Right renal cortex interstitium (tissue), 3 donors: Measurements from ENCODE around the gene DCAKD. TPM values are rescaled to one million over a fixed set of nuclear protein-coding genes. Genes with fewer than 3 reads are reported as not detected.

ENCODE experiments used
- DNase-seq, 3 donors: peaks; one replicate each; pipeline ENCODE4 v3.0.0-alpha.2; 2013; ENCODE audit warnings: low read depth in 3 of 3, low spot score in 2 of 3
- polyA plus RNA-seq, 3 donors: library from polyadenylated mRNA; unstranded; fragments of 120-200 nt; gene quantifications; one replicate each; pipeline ENCODE4 v1.2.1, GENCODE V29; 2013; ENCODE audit not compliant: insufficient read length in 3 of 3

Gene DCAKD
- polyA plus RNA-seq, 3 donors = 41.7 to 52.5 (median 45.7) TPM

- DNase-seq = no peak
Measured at GRCh38 chr17:45006927-45007461, 44.4 kb downstream of the DCAKD start.

GRCh38 chr17:45005700-45006099 is 45.7 kb downstream of the DCAKD start:
- no peak for DNase-seq

- no peak for DNase-seq
Measured at GRCh38 chr17:45004388-45004787, 47.0 kb downstream of the DCAKD start.

DNA sequence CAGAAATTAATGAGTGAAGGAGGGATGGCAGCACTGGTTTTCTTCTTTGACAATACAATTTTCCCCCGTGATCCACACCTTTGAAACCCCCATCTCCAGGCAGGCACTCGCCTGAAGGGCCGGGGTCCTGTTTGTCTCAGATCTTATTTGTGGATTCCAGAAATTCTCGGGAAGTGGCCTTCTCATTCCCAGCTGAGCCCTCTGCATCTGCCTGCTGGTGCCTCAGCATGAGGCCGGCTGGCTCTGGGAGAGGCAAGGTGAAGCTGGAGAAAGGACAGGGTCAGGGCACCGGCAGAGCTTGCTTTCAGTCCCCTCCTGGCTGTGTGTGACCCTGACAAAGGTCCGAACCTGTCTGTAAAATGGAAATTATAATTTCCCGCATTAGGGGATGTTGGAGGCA is 47.6 kb downstream of the DCAKD start:
- DNase-seq = no peak

- no peak for DNase-seq
Measured at GRCh38 chr17:45001310-45001709, 50.1 kb downstream of the DCAKD start.

DNA sequence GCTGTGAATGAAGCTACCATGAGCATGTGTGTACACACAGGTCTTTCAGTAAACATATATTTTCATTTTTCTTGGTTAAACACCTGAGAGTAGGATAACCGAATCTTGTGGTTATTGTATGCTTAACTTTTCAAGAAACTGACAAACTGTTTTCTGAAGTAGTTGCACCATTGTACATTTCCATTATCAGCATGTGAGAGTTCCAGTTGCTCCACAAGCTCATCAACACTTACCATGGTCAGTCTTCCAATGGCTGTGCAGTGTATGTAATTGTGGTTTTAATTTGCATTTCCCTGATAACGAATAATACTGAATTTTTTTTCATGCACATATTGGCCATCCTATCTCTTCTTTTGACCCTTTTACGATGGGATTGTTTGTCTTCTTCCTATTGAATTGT is 52.0 kb downstream of the DCAKD start:
- no peak for DNase-seq

- no peak for DNase-seq
Measured at GRCh38 chr17:44998646-44999045, 52.8 kb downstream of the DCAKD start.

DNA sequence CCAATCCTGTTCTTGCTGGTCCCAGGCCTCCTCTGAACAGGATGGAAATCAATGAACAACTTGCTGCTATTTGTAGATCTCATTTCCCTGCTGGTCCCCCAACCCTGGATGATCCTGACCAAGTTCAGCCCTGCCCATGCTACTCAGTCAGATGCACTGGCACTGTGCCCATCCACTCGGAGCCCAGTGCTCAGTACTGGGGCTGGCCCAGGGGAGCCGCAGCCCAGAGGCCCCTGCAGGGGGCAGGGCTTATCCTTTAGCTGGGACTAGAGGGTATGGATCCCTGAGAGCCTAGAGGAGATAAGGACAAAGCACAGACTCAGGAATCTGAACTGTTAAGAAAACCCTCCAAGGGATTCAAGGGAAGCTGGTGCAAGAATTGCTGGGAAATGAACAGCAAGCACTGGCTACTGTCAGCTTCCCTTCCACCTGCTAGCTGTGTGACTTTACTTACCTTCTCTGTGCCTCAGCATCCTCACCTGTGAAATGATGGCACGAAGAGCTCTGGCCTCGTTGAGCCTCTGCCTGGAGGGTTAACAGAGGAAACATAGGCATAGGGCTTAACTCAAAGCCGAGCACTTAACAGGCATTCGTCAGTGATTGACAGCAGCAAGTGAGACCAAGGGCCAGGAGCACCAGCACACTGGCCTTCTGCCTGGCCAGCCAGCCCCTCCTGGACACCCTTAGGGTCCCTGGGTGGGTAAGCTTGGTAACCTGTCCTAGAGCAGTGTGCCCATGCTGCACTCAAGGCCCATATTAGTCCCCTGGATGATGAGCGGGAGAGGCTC is 53.5 kb downstream of the DCAKD start:
- no peak for DNase-seq

GRCh38 chr17:44996304-44996703 is 55.1 kb downstream of the DCAKD start:
- no peak for DNase-seq

DNA sequence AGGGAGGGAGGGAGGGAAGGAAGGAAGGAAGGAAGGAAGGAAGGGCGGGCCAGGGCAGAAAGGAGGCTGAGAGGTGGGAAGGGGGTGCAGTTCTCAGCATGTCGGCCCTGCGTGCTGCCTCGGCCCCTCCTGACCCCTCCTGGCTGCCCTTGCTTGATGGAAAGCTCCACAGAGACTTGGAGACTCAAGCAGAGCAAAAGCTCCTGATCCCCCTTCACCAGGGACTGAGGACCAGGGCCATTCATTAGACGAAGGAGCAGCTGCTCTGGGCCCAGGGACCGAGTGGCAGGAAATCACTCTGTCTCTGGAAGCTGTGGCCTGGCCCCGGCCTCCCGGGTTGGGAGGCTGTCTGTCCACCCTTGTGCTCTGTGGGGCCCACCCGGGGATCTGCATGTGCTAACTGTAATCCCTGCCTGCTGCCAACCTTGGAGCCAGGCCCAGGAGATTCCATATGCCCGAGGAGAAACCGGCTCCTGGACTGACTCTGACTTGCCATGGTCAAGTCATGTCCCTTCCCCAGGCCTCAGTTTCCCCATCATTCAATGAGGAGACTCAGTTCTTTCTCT is 55.9 kb downstream of the DCAKD start:
- no peak for DNase-seq

DNA sequence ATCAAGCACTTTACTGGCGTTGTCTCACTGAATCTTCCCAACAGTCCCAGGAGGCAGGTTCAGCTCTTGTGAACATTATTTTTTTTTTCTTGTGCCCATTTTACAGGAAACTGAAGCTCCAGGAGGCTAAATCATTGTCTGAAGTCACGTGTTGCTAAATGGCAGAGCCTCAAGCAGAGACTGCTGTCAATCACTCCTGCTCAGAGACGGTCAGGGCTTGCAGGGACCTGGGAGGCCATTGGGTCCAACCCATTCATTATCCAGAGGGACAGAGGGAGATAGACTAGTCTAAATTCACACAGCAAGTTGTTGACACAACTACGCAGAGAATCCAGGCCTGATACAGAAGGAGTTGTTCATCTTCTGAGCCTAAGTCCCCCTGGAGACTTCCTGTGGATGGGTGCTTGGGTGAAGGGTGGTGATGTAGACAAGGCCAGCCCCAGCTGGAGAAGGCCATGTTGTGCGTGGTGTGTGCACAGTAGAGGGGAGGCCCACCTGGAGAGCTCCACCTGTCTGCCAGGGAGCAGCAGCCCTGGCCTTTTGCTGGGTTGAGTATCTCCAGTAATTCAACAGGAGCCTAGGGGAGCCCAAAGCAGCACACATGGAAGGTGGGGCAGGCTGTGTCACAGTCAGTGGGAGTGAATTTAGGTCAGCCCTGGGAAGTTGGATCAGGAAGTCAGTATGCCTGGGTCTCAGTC is 59.0 kb downstream of the DCAKD start:
- no peak for DNase-seq

DNA sequence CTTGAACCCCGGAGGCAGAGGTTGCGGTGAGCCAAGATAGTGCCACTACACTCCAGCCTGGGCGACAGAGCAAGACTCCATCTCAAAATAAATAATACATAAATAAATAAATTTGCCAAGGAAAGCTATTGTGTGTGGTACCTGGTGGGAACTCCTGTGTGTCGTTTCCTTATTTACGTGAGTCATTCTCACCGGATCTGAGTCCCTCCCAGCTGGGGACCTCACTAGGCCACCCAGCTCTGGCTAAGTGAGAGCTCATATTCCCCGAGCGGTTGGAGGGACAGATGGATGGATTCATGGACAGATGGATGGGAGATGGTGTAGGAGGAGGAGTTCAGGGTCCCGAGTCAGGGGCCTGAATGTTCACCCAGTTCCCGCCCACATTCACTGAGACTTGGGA is 60.4 kb downstream of the DCAKD start:
- no peak for DNase-seq

DNA sequence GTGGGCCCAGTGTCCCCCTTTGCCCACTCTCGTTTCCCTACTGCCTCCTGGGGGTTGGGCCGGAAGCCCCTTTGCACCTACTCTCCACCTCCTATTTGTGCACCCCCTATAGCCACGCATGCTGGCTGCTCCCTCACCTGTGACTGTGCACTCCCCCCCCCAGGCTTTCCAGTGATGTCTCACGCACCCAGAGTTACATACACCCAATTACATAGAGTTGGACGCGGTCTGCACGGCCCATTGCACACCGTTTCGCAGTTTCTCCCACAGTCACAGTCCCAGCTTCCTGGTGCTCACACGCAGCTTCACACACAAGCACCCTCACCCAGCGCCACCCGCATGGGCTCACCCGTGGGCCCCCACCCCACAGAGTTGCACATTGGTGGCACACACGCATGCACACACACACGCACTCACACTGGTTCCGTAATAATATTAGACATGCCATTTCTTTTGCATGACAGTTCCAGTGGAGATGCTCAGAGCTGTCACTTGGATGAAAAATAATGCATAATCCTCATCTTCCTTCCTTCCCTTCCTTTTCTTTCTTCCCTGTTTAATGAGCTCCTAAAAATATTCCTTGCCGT is 61.8 kb downstream of the DCAKD start:
- DNase-seq = no peak

DNA sequence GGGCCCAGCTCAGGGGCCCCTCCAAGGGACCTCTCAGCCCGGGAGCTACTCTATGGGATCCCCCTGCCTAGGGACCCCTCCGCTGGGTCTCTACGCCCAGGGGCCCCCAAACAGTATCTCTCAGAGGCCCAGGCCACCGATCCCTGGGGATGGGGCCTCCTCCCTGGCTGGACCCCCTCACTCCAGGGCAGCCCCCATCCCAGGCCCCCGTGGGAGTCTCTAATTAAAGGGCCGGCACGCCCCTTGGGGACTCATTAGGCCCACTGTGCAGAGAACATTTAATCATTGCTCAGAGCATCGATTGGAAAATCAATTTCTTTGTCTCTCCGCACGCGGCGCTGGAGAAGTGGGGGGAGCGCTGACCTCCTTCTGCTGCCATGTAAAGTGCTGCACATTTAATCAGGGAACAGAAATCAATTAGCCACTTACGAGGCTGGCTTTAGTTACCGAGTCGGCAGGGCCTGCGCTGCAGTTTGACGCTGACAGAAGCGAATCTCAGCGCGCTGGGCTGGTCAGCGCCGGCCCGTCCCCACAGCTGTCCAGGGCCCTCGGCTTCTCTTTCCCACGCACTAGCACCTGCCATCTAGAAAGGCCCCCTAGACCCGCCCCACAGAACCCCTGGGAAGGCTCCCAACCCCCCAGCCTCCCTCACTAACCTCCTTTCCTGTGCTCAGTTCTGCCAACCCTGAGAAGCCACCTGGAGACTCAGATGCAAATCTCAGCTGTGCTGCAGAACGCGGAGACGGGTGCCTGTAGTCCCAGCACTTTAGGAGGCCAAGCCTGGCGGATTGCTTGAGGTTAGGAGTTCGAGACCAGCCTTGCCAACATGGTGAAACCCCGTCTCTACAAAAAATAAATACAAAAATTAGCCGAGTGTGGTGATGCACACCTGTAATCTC is 63.1 kb downstream of the DCAKD start:
- DNase-seq = no peak

DNA sequence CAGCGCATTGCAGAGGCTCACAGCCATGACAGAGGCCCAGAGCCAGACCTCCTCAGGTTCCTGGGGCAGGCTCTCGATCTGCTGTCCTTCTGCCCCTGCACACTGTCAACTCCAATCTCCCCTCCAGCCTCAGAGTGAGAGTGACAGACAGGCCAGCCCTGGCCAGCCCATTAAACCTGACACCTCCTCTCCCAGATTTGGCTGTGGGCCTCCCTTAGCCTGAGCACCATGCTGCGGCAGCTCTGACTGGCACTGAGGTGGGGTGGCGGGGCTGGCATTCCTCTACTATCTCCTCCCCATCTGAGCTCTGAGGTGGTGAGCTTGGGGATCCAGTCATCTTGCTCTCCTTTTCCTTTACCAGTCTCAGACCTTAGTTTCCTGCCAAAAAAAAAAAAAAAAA is 67.9 kb downstream of the DCAKD start:
- DNase-seq = no peak

DNA sequence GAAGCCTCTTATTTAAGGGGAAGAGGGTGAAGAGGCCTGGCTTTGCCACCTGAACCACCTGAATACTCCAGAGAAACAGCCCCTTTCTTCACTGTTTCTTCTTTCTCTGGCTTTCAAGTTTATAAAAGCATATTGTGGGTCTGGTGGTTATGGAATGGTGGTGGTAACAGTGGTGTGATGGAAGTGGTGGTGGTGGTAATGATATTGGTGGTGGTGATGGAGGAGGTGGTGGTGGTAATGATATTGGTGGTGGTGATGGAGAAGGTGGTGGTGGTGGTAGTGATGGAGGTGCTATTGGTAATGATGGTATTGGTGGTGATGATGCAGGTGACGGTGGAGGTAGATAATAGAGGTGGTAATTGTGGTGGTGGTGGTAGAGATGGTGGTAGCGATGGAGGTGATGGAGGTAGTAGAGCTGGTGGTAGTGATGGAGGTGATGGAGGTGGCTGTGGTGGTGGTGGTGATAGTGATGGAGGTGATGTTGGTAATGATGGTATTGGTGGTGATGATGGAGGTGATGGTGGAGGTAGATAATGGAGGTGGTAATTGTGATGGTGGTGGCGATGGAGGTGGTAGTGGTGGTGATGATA is 69.2 kb downstream of the DCAKD start:
- no peak for DNase-seq

DNA sequence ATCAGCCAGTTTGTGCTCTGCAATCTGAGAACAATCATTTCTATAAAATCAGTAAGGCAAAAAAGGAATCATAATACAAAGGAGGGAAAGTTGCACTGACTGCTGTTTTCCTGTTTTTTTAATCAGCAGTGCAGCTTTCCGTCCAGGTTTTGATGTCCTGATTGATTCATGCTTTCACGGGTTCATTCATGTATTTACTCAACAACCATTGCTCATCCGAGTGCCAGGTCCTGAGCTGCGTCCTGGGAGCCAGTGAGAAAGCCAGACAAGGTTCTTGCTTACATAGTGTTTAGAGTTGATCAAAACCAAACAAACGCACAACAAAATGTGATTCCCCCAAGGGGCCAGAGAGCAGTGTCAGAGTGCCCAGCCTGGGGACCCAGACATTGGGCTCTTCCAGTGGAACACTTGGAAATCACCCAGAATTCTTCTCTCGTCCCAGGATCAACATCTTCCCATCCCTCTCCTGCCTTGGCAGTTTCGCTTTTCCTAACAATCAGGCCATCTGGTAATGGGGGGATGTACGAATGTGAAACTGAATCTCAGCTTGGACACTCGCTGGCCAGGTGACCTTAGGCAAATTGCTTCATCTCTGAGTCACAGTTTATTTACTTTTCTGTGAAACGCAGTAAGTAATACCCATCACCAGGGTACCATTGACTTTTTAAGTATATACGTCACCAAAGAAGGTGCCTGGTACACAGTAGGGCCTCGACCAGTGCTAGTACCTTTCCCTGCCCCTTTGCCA is 70.0 kb downstream of the DCAKD start:
- no peak for DNase-seq

DNA sequence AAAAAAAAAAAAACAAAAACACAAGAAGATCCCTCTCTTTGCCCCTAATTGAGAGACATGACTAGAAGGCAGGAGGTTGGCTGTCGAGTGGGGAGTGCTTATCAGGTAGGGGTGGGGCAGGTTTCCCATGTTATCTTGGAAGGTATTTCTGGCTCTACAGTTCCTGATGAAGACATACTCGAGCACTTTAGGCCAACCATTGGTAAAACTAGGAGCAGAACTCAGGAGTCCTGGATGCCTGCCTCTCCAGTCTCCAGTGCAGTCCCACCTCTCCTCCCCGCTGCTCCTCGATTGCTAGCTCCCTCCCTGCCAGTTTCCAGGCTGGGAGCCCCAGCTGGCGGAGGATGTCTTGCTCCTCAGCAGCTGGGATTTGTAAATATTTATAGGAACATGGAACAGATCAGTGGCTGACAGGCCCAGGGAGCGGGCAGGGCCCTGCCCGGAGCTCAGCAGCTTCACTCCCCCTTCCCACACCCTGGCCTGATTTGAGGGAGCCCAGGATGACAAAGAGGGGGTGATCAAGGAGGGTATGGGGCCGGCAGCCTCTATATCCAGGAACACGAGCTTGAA is 71.9 kb downstream of the DCAKD start:
- peak in 1 of 3 donors; percentile 56 for DNase-seq

- no peak for DNase-seq
Measured at GRCh38 chr17:44978807-44979206, 72.6 kb downstream of the DCAKD start.
